AG04450 (cell line): ENCODE data around the gene LGALS3. TPM values are rescaled to one million over a fixed set of nuclear protein-coding genes. Genes with fewer than 3 reads are reported as not detected.

Source experiments
- CTCF ChIA-PET: fragments of 300-600, 350-600 bp; formaldehyde crosslinking; extraction: SDS; loops from one replicate; lab custom pipeline; 2022; ENCODE audit warnings: antibody characterized with exemption, inconsistent platforms; lab: Charles Lee
- POLR2A ChIA-PET: fragments of 350-600 bp; formaldehyde crosslinking; extraction: SDS; loops from one replicate; lab custom pipeline; 2021; ENCODE audit warnings: antibody characterized with exemption, inconsistent platforms; lab: Yijun Ruan, JAX
- DNase-seq: peaks from one replicate; pipeline ENCODE4 v3.0.0-alpha.2; 2011; ENCODE audit warnings: low read depth, low spot score
- H3K27ac ChIP-seq: one replicate; pipeline ENCODE4 v1.5.1; 2012; ENCODE audit warnings: low read depth, low read length, control low read depth
- H3K27me3 ChIP-seq: one replicate; pipeline ENCODE4 v1.6.0; 2012; ENCODE audit warnings: low read length; ENCODE audit not compliant: control insufficient read depth, insufficient read depth
- H3K4me3 ChIP-seq: 2 replicates; pipeline ENCODE4 v1.5.1; 2011; ENCODE audit warnings: mild to moderate bottlenecking, low read depth, low read length, control low read depth
- H3K9me3 ChIP-seq: 2 replicates; pipeline ENCODE4 v1.5.1; 2012; ENCODE audit warnings: low read length; ENCODE audit not compliant: control insufficient read depth, insufficient read depth
- CTCF ChIP-seq: IDR thresholded peaks from 2 replicates; pipeline ENCODE4 v1.5.1; 2011; ENCODE audit warnings: low read depth, low read length, control low read depth, inconsistent platforms
- polyA plus RNA-seq: library from polyadenylated mRNA; depleted of rRNA; stranded (reverse); fragments of >200 nt; gene quantifications from 2 replicates; pipeline ENCODE4 v1.2.3, GENCODE V29; 2011

The LGALS3 gene
- polyA plus RNA-seq, 1 experiment = 383 TPM

DNA sequence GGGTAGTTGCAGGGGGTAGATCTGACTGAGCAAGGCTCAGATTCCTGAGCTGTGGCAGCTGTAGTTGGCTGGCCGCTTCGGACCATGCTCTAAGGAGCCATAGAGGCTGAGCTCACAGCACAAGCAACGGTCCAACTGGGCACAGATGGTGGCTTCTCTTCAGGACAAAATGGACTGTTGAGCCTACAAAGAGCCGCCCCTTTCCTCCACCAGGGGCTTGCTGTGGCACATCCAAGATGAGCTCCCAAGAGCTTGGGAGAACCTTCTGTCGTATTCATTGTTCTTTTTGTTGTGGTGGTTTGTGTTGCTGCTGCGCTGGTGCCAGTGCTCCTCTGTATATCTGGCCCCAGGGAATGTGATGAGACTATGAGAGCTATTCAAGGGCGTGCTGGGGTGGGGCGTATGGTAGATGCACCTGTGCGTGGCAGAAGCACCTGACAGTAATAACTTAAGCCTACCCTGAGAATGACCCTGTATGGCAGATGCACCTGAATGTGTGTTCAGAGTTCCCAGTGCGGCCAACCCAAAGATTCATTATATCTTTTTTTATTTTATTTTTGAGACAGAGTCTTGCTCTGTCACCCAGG lies 17.8 kb upstream of the LGALS3 start:
- Histone ChIP-seq H3K27ac (no peak overlapping the region), H3K9me3 (no peaks in the 10 kb centered on the region; the same call in 1 of the 2 replicates), H3K4me3 (no peak overlapping the region), H3K27me3 (no peaks in the 10 kb centered on the region)
- no peak for DNase-seq
- no peak for TF ChIP-seq CTCF
- CTCF ChIA-PET = interaction anchor here (0.5 kb wide), 1 partner anchor 21 kb away, joined by 9 read pairs; no protein-coding TSS in a partner anchor
- POLR2A ChIA-PET = no interaction called here

GRCh38 chr14:55114720-55115119 lies 14.3 kb upstream of the LGALS3 start:
- CTCF ChIA-PET = interaction anchor here (1.5 kb wide), 1 partner anchor 25 kb away, joined by 8 read pairs; no protein-coding TSS in a partner anchor
- no peak for DNase-seq
- Histone ChIP-seq H3K4me3 (no peak overlapping the region), H3K9me3 (no peaks in the 10 kb centered on the region), H3K27me3 (no peaks in the 10 kb centered on the region), H3K27ac (no peak overlapping the region)
- POLR2A ChIA-PET = no interaction called here
- no peak for TF ChIP-seq CTCF

- TF ChIP-seq CTCF = no peak
- DNase-seq = no peak
- H3K9me3 ChIP-seq = no peaks in the 10 kb centered on the region
- no peaks in the 10 kb centered on the region for H3K27me3 ChIP-seq
- ChIA-PET POLR2A (no interaction called here), CTCF (interaction anchor here (1.5 kb wide), 1 partner anchor 25 kb away, joined by 8 read pairs; no protein-coding TSS in a partner anchor)
- H3K27ac ChIP-seq = no peak overlapping the region
- H3K4me3 ChIP-seq = no peak overlapping the region
These were observed 13.6 kb upstream of the LGALS3 start for GRCh38 chr14:55115460-55115859.

DNA sequence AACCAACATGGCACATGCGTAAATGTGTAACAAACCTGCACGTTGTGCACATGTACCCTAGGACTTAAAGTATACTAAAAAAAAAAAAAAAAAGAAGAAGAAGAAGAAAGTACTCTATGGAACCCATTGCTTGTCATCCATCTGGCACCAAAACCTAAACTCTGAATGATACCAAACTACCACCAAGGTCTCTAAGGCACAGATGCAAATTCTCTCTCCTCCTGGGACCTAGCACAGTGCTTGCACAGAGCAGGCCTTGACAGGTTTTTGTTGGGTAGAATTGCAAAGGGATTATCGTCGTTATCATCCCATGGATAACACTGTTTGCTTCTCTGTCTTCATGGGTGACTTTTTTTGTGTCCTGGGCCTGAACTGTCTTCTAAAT lies 13.2 kb upstream of the LGALS3 start:
- no peak overlapping the region for H3K4me3 ChIP-seq
- H3K27me3 ChIP-seq = no peaks in the 10 kb centered on the region
- ChIA-PET POLR2A (no interaction called here), CTCF (no interaction called here)
- no peak for DNase-seq
- no peak overlapping the region for H3K27ac ChIP-seq
- H3K9me3 ChIP-seq = no peaks in the 10 kb centered on the region
- TF ChIP-seq CTCF = no peak

DNA sequence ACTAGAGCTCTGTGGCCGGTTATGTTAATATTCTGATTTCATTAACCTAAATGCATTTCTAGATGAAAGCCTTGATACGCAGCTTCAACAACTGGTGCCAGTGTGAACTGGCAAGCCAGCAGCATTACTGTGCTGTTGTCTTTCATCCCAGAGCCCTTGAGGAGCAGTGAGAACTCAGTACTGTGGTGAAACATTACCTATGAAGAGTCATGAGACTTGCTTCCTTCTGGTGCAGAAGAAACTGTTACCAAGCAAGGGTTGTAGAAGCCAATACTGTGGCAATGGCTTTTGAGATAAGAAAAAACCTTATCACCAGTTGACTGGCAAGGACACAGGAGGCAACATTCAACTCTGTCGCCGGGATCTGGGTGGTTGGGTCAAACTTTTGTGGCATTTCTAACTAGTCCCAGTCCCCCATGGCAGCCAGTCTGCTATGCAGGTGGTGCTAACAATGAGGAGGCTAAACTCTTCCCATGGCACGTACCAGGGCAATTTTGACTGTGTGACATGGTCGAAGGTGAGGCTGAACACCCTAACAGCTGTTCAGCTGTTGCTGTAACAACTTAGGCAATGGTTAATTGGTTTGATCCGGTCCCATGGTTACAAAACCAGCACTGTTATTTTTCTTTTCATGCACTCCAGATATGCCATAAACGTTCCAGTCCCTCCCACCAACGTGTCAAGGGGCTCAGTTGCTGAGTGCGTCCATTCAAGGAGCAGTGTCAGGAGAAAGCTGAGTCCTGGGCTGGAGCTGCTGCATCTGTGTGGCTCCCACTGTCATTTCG lies 12.6 kb upstream of the LGALS3 start:
- no peak overlapping the region for H3K4me3 ChIP-seq
- no peaks in the 10 kb centered on the region for H3K27me3 ChIP-seq
- DNase-seq = no peak
- no peak overlapping the region for H3K27ac ChIP-seq
- no peaks in the 10 kb centered on the region for H3K9me3 ChIP-seq
- ChIA-PET POLR2A (no interaction called here), CTCF (no interaction called here)
- no peak for TF ChIP-seq CTCF
